Muscle of leg (tissue), 11 donors: ENCODE data around the gene OTX1. TPM values are rescaled to one million over a fixed set of nuclear protein-coding genes. Genes with fewer than 3 reads are reported as not detected.

Experiments used
- DNase-seq: peaks from one replicate; pipeline ENCODE4 v3.0.0; 2013
- H3K27ac ChIP-seq: one replicate; pipeline ENCODE4 v1.5.1; 2013; ENCODE audit warnings: mild to moderate bottlenecking, low read length, control low read depth
- H3K27me3 ChIP-seq: one replicate; pipeline ENCODE4 v1.6.1; 2013; ENCODE audit warnings: low read length; ENCODE audit not compliant: control insufficient read depth, insufficient read depth
- H3K36me3 ChIP-seq: one replicate; pipeline ENCODE4 v1.6.1; 2013; ENCODE audit warnings: low read length; ENCODE audit not compliant: control insufficient read depth, insufficient read depth
- H3K4me1 ChIP-seq: one replicate; pipeline ENCODE4 v1.6.1; 2013; ENCODE audit warnings: low read length; ENCODE audit not compliant: control insufficient read depth, insufficient read depth
- H3K4me3 ChIP-seq: one replicate; pipeline ENCODE4 v1.5.1; 2013; ENCODE audit warnings: low read length, control low read depth
- H3K9me3 ChIP-seq: replicated peaks from 2 replicates; pipeline ENCODE4 v1.6.1; 2013; ENCODE audit warnings: low read depth, low read length; ENCODE audit not compliant: control insufficient read depth
- WGBS: methylation state at CpG from one replicate; pipeline ENCODE4 v1.1.5; 2013; ENCODE audit warnings: missing lambda C conversion rate; ENCODE audit not compliant: insufficient coverage; 5-methylcytosine and 5-hydroxymethylcytosine counted together
- polyA plus RNA-seq, 8 donors: library from polyadenylated mRNA; unstranded; fragments of 120-200 nt; gene quantifications; one replicate each; pipeline versions ENCODE4 v1.2.1 to v1.2.3, GENCODE V29; 2013; ENCODE audit warnings: inconsistent platforms in 1 of 8, low replicate concordance in 1 of 8; ENCODE audit not compliant: insufficient read length in 8 of 8, insufficient read depth in 1 of 8
- total RNA-seq: library from RNA; stranded (reverse); fragments of 120-200 nt; gene quantifications from one replicate; pipeline ENCODE4 v1.2.4, GENCODE V29; 2013

Gene OTX1
- total and polyA plus RNA-seq, 9 donors = 0.05 to 0.89 TPM; not detected in 7

GRCh38 chr2:63044362-63045327 is 6.0 kb upstream of the OTX1 start:
- H3K27ac ChIP-seq = no peak overlapping the region
- peaks cover 27% of the 10 kb centered on the region for H3K4me1 ChIP-seq
- DNase-seq = no peak
- no peak overlapping the region for H3K4me3 ChIP-seq
- H3K27me3 ChIP-seq = peaks cover 45% of the 10 kb centered on the region
- H3K9me3 ChIP-seq = no peaks in the 10 kb centered on the region
- H3K36me3 ChIP-seq = no peaks in the 10 kb centered on the region
- 78% methylated on average over 26 of the region's 36 CpGs for WGBS

- DNase-seq = no peak
- H3K4me3 ChIP-seq = no peak overlapping the region
- no peaks in the 10 kb centered on the region for H3K9me3 ChIP-seq
- H3K36me3 ChIP-seq = no peaks in the 10 kb centered on the region
- H3K4me1 ChIP-seq = peaks cover 39% of the 10 kb centered on the region
- H3K27ac ChIP-seq = no peak overlapping the region
- peaks cover 64% of the 10 kb centered on the region for H3K27me3 ChIP-seq
- 94% methylated on average over 3 of the region's 7 CpGs for WGBS
These were observed 4.1 kb upstream of the OTX1 start for GRCh38 chr2:63046552-63046951.

GRCh38 chr2:63046961-63047320 is 3.7 kb upstream of the OTX1 start:
- H3K4me1 ChIP-seq = peaks cover 39% of the 10 kb centered on the region
- H3K4me3 ChIP-seq = peak overlapping the region; percentile 19
- H3K36me3 ChIP-seq = no peaks in the 10 kb centered on the region
- DNase-seq = peak; percentile 4
- H3K27ac ChIP-seq = no peak overlapping the region
- WGBS = 25% methylated on average over 3 of the region's 8 CpGs
- peaks cover 67% of the 10 kb centered on the region for H3K27me3 ChIP-seq
- no peaks in the 10 kb centered on the region for H3K9me3 ChIP-seq

- Histone ChIP-seq H3K4me1 (peaks cover 39% of the 10 kb centered on the region), H3K27ac (no peak overlapping the region), H3K9me3 (no peaks in the 10 kb centered on the region), H3K36me3 (no peaks in the 10 kb centered on the region), H3K4me3 (peak overlapping the region; percentile 19), H3K27me3 (peaks cover 74% of the 10 kb centered on the region)
- WGBS = 14% methylated on average over 67 of the region's 71 CpGs
- peak; percentile 25 for DNase-seq
These were observed 3.0 kb upstream of the OTX1 start for GRCh38 chr2:63047321-63048279.

- 5% methylated on average over 53 of the region's 61 CpGs for WGBS
- Histone ChIP-seq H3K4me1 (peaks cover 39% of the 10 kb centered on the region), H3K27ac (no peak overlapping the region), H3K27me3 (peaks cover 82% of the 10 kb centered on the region), H3K9me3 (no peaks in the 10 kb centered on the region), H3K36me3 (no peaks in the 10 kb centered on the region), H3K4me3 (no peak overlapping the region)
- peak; percentile 43 for DNase-seq
These were observed 2.1 kb upstream of the OTX1 start for GRCh38 chr2:63048367-63049171.

- peak overlapping the region; percentile 5 for H3K4me3 ChIP-seq
- H3K27me3 ChIP-seq = peaks cover 88% of the 10 kb centered on the region
- no peak overlapping the region for H3K27ac ChIP-seq
- WGBS = 4% methylated on average over 11 of the region's 39 CpGs
- H3K36me3 ChIP-seq = no peaks in the 10 kb centered on the region
- peak; percentile 23 for DNase-seq
- peaks cover 47% of the 10 kb centered on the region for H3K4me1 ChIP-seq
- no peaks in the 10 kb centered on the region for H3K9me3 ChIP-seq
These were observed 1.2 kb upstream of the OTX1 start for GRCh38 chr2:63049211-63049969.

- Histone ChIP-seq H3K27me3 (peaks cover 88% of the 10 kb centered on the region), H3K4me3 (peak overlapping the region; percentile 43), H3K36me3 (no peaks in the 10 kb centered on the region), H3K9me3 (no peaks in the 10 kb centered on the region), H3K4me1 (peaks cover 49% of the 10 kb centered on the region), H3K27ac (no peak overlapping the region)
- DNase-seq = peak; percentile 26
- WGBS = under 1% methylated on average over 29 of the region's 31 CpGs
These were observed 678 bp upstream of the OTX1 start for GRCh38 chr2:63049970-63050333.

- 7% methylated on average over 31 of the region's 42 CpGs for WGBS
- peaks cover 97% of the 10 kb centered on the region for H3K27me3 ChIP-seq
These were observed 588 bp downstream of the OTX1 start for GRCh38 chr2:63051042-63051794.

More at GRCh38 chr2:63051042-63051794, 588 bp downstream of the OTX1 start:
- DNase-seq = peak; percentile 6
- Histone ChIP-seq H3K9me3 (no peaks in the 10 kb centered on the region), H3K4me1 (peaks cover 61% of the 10 kb centered on the region), H3K4me3 (peak overlapping the region; percentile 39), H3K36me3 (no peaks in the 10 kb centered on the region), H3K27ac (no peak overlapping the region)
